Astrocyte of the cerebellum (primary cell): Measurements from ENCODE around the gene NLRC3.
"Not testable (repeated sequence)": the region's sequence is repeated elsewhere in the genome, so short reads cannot be mapped to it uniquely, and the experiment has no call there.

Experiments used
- DNase-seq: peaks from one replicate; pipeline ENCODE4 v3.0.0-alpha.2; 2011; ENCODE audit warnings: low read depth
- H3K4me3 ChIP-seq: 2 replicates; pipeline ENCODE4 v1.5.1; 2011; ENCODE audit warnings: mild to moderate bottlenecking, low read depth, low read length, moderate library complexity
- CTCF ChIP-seq: IDR thresholded peaks from 2 replicates; pipeline ENCODE4 v1.5.1; 2012; ENCODE audit warnings: low read length, low read depth, moderate library complexity, mild to moderate bottlenecking; ENCODE audit errors: missing control alignments
- in situ Hi-C: cut with HindIII; loops from 2 replicates; pipeline ENCODE4 v1.10.0; 2017; ENCODE audit warnings: low sequenced_read_pairs

The NLRC3 gene

DNA sequence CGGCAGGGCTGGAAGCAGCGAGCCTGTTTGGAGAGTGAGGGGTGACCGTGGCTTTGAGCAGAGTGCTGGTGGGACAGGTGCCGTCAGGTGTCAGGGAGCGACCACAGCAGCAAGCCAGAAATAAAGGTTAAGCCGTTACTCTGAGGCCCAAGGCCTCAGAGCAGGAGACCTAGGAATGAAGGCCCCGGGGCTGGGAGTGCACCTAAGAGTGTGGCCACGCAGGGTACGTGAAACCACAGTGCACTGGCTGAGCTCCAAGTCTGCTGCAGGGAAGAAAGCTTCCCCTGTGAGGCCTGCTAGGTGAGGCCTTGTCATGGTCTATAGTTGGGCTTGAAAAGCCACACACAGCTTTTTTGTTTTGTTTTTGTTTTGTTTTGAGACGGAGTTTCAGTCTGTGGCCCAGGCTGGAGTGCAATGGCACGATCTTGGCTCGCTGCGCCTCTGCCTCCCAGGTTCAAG, 67.7 kb downstream of the NLRC3 start:
- peak; percentile 15 for DNase-seq
- no peak for TF ChIP-seq CTCF
- H3K4me3 ChIP-seq = no peak overlapping the region
- in situ Hi-C loops = loop anchor here (5.0 to 10.0 kb wide), 2 partner anchors 65 to 103 kb away; partner anchors contain the start of genes NAA60, SLX4 and ZNF597

DNA sequence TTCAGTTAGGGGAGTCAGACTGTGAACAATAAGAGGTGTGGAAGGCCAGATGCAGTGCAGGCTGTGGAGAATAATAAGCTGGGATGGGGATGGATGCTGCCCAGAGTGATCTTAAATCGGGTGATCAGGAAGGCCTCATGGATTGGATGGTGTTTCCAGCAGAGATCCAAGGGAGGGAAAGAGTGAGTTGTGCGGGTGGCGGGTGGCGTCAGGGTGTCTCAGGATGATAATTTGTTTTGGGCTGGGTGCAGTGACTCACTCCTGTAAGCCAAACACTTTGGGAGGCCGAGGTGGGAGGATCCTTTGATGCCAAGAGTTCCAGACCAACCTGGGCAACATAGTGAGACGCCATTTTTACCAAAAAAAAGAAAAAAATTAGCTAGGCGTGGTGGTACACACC, 68.5 kb downstream of the NLRC3 start:
- in situ Hi-C loops = loop anchor here (5.0 to 10.0 kb wide), 2 partner anchors 64 to 104 kb away; partner anchors contain the start of genes NAA60, SLX4 and ZNF597
- no peak for TF ChIP-seq CTCF
- DNase-seq = no peak
- no peak overlapping the region for H3K4me3 ChIP-seq

GRCh38 chr16:3503523-3503922, 73.7 kb downstream of the NLRC3 start:
- in situ Hi-C loops = loop anchor here (10.0 kb wide), 1 partner anchor 59 kb away; the partner anchor contains the start of genes NAA60 and ZNF597
- TF ChIP-seq CTCF = no peak
- no peak overlapping the region for H3K4me3 ChIP-seq
- no peak for DNase-seq

DNA sequence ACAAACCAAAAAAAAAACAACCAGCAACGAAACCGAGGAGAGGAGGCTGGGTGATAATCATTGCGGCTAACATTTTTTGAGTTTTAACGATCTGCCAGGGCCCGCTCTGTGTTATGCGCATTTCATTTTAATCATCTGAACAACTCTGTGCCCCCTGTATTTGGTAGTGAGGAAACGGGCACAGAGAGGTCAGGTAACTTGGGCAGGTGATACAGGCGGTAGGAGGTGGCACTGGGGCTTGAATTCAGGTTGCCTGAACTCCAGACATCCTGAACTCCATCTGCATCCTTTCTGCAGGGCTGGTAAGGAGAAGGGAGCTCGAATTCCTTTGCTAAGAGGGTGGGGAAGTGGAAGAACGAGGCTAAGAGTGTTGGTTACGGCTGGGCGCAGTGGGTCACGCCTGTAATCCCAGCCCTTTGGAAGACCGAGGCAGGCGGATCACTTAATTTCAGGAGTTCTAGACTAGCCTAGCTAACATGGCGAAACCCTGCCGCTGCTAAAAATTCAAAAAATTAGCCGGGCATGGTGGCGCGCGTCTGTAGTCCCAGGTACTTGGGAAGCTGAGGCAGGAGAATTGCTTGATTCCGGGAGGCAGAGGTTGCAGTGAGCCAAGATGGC, 75.3 kb downstream of the NLRC3 start:
- no peak for TF ChIP-seq CTCF
- H3K4me3 ChIP-seq = peak overlapping the region; percentile 85
- in situ Hi-C loops = loop anchor here (10.0 kb wide), 1 partner anchor 57 kb away; the partner anchor contains the start of genes NAA60 and ZNF597
- no peak for DNase-seq

DNA sequence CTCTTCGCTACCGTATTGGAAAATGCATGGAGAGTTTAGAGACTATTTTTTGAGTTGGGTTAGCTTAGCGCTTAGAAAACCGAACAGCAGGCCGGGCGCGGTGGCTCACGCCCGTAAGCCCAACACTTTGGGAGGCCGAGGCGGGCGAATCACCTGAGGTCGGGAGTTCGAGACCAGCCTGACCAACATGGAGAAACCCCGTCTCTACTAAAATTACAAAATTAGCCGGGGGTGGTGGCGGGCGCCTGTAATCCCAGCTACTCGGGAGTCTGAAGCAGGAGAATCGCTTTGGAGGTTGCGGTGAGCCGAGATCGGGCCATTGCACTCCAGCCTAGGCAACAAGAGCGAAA, 75.8 kb downstream of the NLRC3 start:
- DNase-seq = not testable (repeated sequence)
- in situ Hi-C loops = loop anchor here (10.0 kb wide), 1 partner anchor 57 kb away; the partner anchor contains the start of genes NAA60 and ZNF597
- H3K4me3 ChIP-seq = peak overlapping the region; percentile 85

DNA sequence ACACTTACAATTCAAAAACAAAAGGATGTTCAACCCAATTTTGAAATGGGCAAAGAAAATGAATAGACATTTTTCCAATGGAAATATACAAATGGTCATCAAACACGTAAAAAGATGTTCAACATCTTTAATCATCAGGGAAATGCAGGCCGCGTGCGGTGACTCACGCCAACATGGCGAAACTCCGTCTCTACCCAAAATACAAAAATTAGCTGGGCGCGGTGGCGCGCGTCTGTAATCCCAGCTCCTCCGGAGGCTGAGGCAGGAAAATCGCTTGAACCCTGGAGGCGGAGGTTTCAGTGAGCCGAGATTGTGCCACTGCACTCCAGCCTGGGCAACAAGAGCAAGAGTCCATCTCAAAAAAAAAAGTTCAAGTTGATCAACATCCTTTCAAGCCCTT, 78.2 kb downstream of the NLRC3 start:
- in situ Hi-C loops = no loop called here
- no peak overlapping the region for H3K4me3 ChIP-seq
- DNase-seq = no peak
- TF ChIP-seq CTCF = no peak

- no peak for DNase-seq
- TF ChIP-seq CTCF = no peak
- in situ Hi-C loops = no loop called here
- H3K4me3 ChIP-seq = no peak overlapping the region
These were observed 79.4 kb downstream of the NLRC3 start for GRCh38 chr16:3497771-3498170.
